SK-N-SH (cell line): ENCODE measurements around the gene EGFLAM. TPM values are rescaled to one million over a fixed set of nuclear protein-coding genes. Genes with fewer than 3 reads are reported as not detected.

Source experiments
- CTCF ChIA-PET: fragments of 300-600, 350-600 bp; formaldehyde crosslinking; extraction: SDS; loops from one replicate; lab custom pipeline; 2021; lab: Yijun Ruan, JAX
- POLR2A ChIA-PET: fragments of 350-600 bp; sonication (Branson Sonifier 250); formaldehyde crosslinking; extraction: SDS; loops from one replicate; lab custom pipeline; 2020; ENCODE audit warnings: antibody characterized with exemption, inconsistent platforms; lab: Yijun Ruan, JAX
- DNase-seq: peaks from one replicate; pipeline ENCODE4 v3.0.0; 2012
- H2AFZ ChIP-seq: fragments of 200-600 bp; sonication (generic); 2 replicates; pipeline ENCODE4 v1.8.1; 2016; ENCODE audit warnings: antibody characterized with exemption, mild to moderate bottlenecking, low read depth
- H3F3A ChIP-seq: fragments of 200-600 bp; sonication (generic); replicated peaks from 2 replicates; pipeline ENCODE3; 2016; ENCODE audit warnings: antibody characterized with exemption, mild to moderate bottlenecking; ENCODE audit not compliant: insufficient read depth
- H3K27ac ChIP-seq, 2 experiments: fragments of 200-500 bp in 1 of 2; fragments of 200-600 bp in 1 of 2; sonication (Bioruptor generic) in 1 of 2; sonication (generic), shearing (Covaris generic) in 1 of 2; 2 replicates each; pipeline versions ENCODE4 v1.5.1 to v1.6.1; 2014 to 2016; ENCODE audit warnings: low read depth in 2 of 2, inconsistent platforms in 1 of 2, low read length in 1 of 2, mild to moderate bottlenecking in 1 of 2, mixed read lengths in 1 of 2
- H3K27me3 ChIP-seq: fragments of 200-600 bp; sonication (generic), shearing (Covaris generic); 2 replicates; pipeline ENCODE4 v1.6.1; 2016; ENCODE audit warnings: mixed run types; ENCODE audit not compliant: insufficient read depth
- H3K36me3 ChIP-seq, 2 experiments: fragments of 200-500 bp in 1 of 2; fragments of 200-600 bp in 1 of 2; sonication (Bioruptor generic) in 1 of 2; sonication (generic) in 1 of 2; replicated peaks in 1 of 2; 2 replicates each; pipeline versions ENCODE3 to v1.5.1; 2014 to 2016; ENCODE audit warnings: low read length in 1 of 2, mild to moderate bottlenecking in 1 of 2; ENCODE audit not compliant: insufficient read depth in 2 of 2, control insufficient read depth in 1 of 2
- H3K4me1 ChIP-seq, 2 experiments: fragments of 200-500 bp in 1 of 2; fragments of 200-600 bp in 1 of 2; sonication (Bioruptor generic) in 1 of 2; sonication (generic), shearing (Covaris generic) in 1 of 2; 2 replicates each; pipeline versions ENCODE4 v1.5.1 to v1.6.1; 2014 to 2016; ENCODE audit warnings: low read depth in 1 of 2, low read length in 1 of 2, mixed run types in 1 of 2; ENCODE audit not compliant: insufficient read depth in 2 of 2, control insufficient read depth in 1 of 2
- H3K4me2 ChIP-seq: fragments of 200-600 bp; sonication (generic), shearing (Covaris generic); 2 replicates; pipeline ENCODE4 v1.6.1; 2017; ENCODE audit warnings: mixed run types
- H3K4me3 ChIP-seq, 2 experiments: fragments of 200-500 bp in 1 of 2; fragments of 200-600 bp in 1 of 2; sonication (Bioruptor generic) in 1 of 2; sonication (generic), shearing (Covaris generic) in 1 of 2; 2 replicates each; pipeline versions ENCODE4 v1.5.1 to v1.8.1; 2014 to 2016; ENCODE audit warnings: low read depth in 2 of 2, inconsistent platforms in 1 of 2, low read length in 1 of 2, mild to moderate bottlenecking in 1 of 2, mixed read lengths in 1 of 2, moderate library complexity in 1 of 2
- H3K79me2 ChIP-seq: fragments of 200-600 bp; sonication (generic); 2 replicates; pipeline ENCODE4 v1.8.1; 2017; ENCODE audit warnings: mild to moderate bottlenecking; ENCODE audit not compliant: insufficient read depth
- H3K9ac ChIP-seq: fragments of 200-600 bp; sonication (generic); 2 replicates; pipeline ENCODE4 v1.6.1; 2017; ENCODE audit warnings: mixed run types
- H3K9me2 ChIP-seq: fragments of 200-600 bp; sonication (generic); 2 replicates; pipeline ENCODE4 v1.6.1; 2017; ENCODE audit warnings: mixed run types
- H3K9me3 ChIP-seq: fragments of 200-600 bp; sonication (generic); 2 replicates; pipeline ENCODE4 v1.6.1; 2017; ENCODE audit warnings: mixed run types, mild to moderate bottlenecking, moderate library complexity
- H4K20me1 ChIP-seq: fragments of 200-600 bp; sonication (generic); 2 replicates; pipeline ENCODE4 v1.6.1; 2017; ENCODE audit warnings: mild to moderate bottlenecking, mixed run types; ENCODE audit not compliant: insufficient read depth
- ELF1 ChIP-seq: IDR thresholded peaks from 2 replicates; pipeline ENCODE4 v1.4.0; 2012
- EP300 ChIP-seq, 2 experiments: IDR thresholded peaks; 2 replicates each; pipeline versions ENCODE4 v1.4.0 to v1.6.1; 2012; ENCODE audit warnings: borderline replicate concordance in 1 of 2, low read depth in 1 of 2, low read length in 1 of 2
- EZH2phosphoT487 ChIP-seq: fragments of 200-600 bp; sonication (generic); IDR thresholded peaks from 2 replicates; pipeline ENCODE4 v1.6.1; 2017; ENCODE audit warnings: low read depth, mixed run types, mild to moderate bottlenecking, antibody characterized with exemption, moderate library complexity, borderline replicate concordance
- FOXJ3 ChIP-seq: sonication (generic); formaldehyde crosslinking; IDR thresholded peaks from 2 replicates; pipeline ENCODE4 v1.5.1; 2020; ENCODE audit warnings: mild to moderate bottlenecking, missing genetic modification reagents
- FOXM1 ChIP-seq: IDR thresholded peaks from 2 replicates; pipeline ENCODE4 v1.4.0; 2012; ENCODE audit warnings: low read depth, mild to moderate bottlenecking
- GABPA ChIP-seq: IDR thresholded peaks from 2 replicates; pipeline ENCODE4 v1.4.0; 2012; ENCODE audit warnings: low read depth, mild to moderate bottlenecking
- JUND ChIP-seq: IDR thresholded peaks from 2 replicates; pipeline ENCODE4 v1.4.0; 2012
- MEF2A ChIP-seq: IDR thresholded peaks from 2 replicates; pipeline ENCODE4 v1.4.0; 2012; ENCODE audit warnings: low read depth, borderline replicate concordance
- NRF1 ChIP-seq: IDR thresholded peaks from 2 replicates; pipeline ENCODE4 v1.6.1; 2012; ENCODE audit warnings: low read depth, mild to moderate bottlenecking, low read length
- POLR2AphosphoS5 ChIP-seq: IDR thresholded peaks from 2 replicates; pipeline ENCODE4 v1.6.1; 2012; ENCODE audit warnings: low read depth, low read length
- RAD21 ChIP-seq: IDR thresholded peaks from 2 replicates; pipeline ENCODE4 v1.6.1; 2012; ENCODE audit warnings: mild to moderate bottlenecking, low read length
- SMC3 ChIP-seq: IDR thresholded peaks from 2 replicates; pipeline ENCODE4 v1.6.1; 2012; ENCODE audit warnings: low read depth, low read length, improper control_type of control experiment
- TEAD4 ChIP-seq: IDR thresholded peaks from 2 replicates; pipeline ENCODE4 v1.4.0; 2012; ENCODE audit warnings: mild to moderate bottlenecking, borderline replicate concordance; ENCODE audit not compliant: insufficient read depth
- YY1 ChIP-seq: IDR thresholded peaks from 2 replicates; pipeline ENCODE4 v1.4.0; 2012; ENCODE audit warnings: low read depth, mild to moderate bottlenecking
- WGBS: methylation state at CpG from one replicate; pipeline ENCODE4 v1.1.6; 2017; ENCODE audit warnings: low lambda C conversion rate; 5-methylcytosine and 5-hydroxymethylcytosine counted together
- polyA plus RNA-seq, 3 experiments: library from polyadenylated mRNA; depleted of rRNA; stranded (reverse); fragments of >200 nt; gene quantifications; 2 replicates each; pipeline ENCODE4 v1.2.3, GENCODE V29; 2012
- TF ChIP-seq, protein P1 (sequence below): IDR thresholded peaks from 2 replicates; pipeline ENCODE4 v1.4.0; 2012; ENCODE audit warnings: low read depth, borderline replicate concordance
- TF ChIP-seq, protein P2 (sequence below): IDR thresholded peaks from 2 replicates; pipeline ENCODE4 v1.4.0; 2012; ENCODE audit warnings: low read depth, borderline replicate concordance
- TF ChIP-seq, protein P3 (sequence below): fragments of 150-350 bp; IDR thresholded peaks from 2 replicates; pipeline ENCODE4 v1.6.1; 2017; ENCODE audit warnings: antibody characterized with exemption, low read length, low read depth, borderline replicate concordance
- TF ChIP-seq, protein P4 (sequence below): IDR thresholded peaks from 2 replicates; pipeline ENCODE4 v1.6.1; 2012; ENCODE audit warnings: mild to moderate bottlenecking, low read depth, low read length, moderate library complexity
- TF ChIP-seq, protein P5 (sequence below): IDR thresholded peaks from 2 replicates; pipeline ENCODE4 v1.4.0; 2012; ENCODE audit warnings: low read depth
- TF ChIP-seq, protein P6 (sequence below): IDR thresholded peaks from 2 replicates; pipeline ENCODE4; 2012

EGFLAM gene
- polyA plus RNA-seq, 1 of the 3 experiments (the other 2 are of a cell fraction) = 0.05 TPM

DNA sequence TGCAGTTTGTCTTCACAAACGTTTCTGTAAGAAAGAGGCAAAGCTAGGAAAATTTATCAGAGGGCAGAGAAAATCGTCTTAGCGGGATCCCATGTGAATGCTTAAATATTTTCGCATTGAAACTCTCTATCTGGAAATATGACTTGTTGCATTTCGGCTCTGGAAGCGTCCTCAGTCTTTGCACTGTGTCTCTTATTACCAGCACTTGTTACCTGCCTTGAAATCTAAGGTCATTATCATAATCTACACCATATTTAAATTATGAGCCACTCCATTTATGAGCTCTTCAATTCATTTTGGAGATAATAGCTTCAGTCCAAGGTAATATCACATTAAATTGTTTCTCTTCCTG is 1.4 kb downstream of the EGFLAM start:
- no peaks in the 10 kb centered on the region for H3K9me2 ChIP-seq
- H2AFZ ChIP-seq = no peak overlapping the region
- H3F3A ChIP-seq = no peaks in the 10 kb centered on the region
- H3K9ac ChIP-seq = no peak overlapping the region
- POLR2A ChIA-PET = no interaction called here
- H3K79me2 ChIP-seq = no peaks in the 10 kb centered on the region
- CTCF ChIA-PET = interaction anchor here (0.6 to 2.7 kb wide), 9 partner anchors 10 to 550 kb away, joined by 3 to 13 read pairs (median 3); no protein-coding TSS in a partner anchor
- TF ChIP-seq YY1 (no peak), SMC3 (no peak), NRF1 (no peak), POLR2AphosphoS5 (no peak), MEF2A (no peak), EZH2phosphoT487 (no peak)
- TF ChIP-seq, protein P1, sequence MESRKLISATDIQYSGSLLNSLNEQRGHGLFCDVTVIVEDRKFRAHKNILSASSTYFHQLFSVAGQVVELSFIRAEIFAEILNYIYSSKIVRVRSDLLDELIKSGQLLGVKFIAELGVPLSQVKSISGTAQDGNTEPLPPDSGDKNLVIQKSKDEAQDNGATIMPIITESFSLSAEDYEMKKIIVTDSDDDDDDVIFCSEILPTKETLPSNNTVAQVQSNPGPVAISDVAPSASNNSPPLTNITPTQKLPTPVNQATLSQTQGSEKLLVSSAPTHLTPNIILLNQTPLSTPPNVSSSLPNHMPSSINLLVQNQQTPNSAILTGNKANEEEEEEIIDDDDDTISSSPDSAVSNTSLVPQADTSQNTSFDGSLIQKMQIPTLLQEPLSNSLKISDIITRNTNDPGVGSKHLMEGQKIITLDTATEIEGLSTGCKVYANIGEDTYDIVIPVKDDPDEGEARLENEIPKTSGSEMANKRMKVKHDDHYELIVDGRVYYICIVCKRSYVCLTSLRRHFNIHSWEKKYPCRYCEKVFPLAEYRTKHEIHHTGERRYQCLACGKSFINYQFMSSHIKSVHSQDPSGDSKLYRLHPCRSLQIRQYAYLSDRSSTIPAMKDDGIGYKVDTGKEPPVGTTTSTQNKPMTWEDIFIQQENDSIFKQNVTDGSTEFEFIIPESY = no peak
- TF ChIP-seq, protein P2, sequence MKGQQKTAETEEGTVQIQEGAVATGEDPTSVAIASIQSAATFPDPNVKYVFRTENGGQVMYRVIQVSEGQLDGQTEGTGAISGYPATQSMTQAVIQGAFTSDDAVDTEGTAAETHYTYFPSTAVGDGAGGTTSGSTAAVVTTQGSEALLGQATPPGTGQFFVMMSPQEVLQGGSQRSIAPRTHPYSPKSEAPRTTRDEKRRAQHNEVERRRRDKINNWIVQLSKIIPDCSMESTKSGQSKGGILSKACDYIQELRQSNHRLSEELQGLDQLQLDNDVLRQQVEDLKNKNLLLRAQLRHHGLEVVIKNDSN = no peak
- TF ChIP-seq, protein P3, sequence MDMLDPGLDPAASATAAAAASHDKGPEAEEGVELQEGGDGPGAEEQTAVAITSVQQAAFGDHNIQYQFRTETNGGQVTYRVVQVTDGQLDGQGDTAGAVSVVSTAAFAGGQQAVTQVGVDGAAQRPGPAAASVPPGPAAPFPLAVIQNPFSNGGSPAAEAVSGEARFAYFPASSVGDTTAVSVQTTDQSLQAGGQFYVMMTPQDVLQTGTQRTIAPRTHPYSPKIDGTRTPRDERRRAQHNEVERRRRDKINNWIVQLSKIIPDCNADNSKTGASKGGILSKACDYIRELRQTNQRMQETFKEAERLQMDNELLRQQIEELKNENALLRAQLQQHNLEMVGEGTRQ = no peak
- H3K27me3 ChIP-seq = peaks cover 57% of the 10 kb centered on the region
- no peaks in the 10 kb centered on the region for H3K36me3 ChIP-seq
- H4K20me1 ChIP-seq = no peaks in the 10 kb centered on the region
- DNase-seq = no peak
- H3K4me3 ChIP-seq = no peak overlapping the region
- peaks cover 0 to 7% of the 10 kb centered on the region in 2 experiments; a peak in 1 of 4 replicates for H3K4me1 ChIP-seq
- H3K4me2 ChIP-seq = no peak overlapping the region
- 63% methylated on average over 6 of the region's 6 CpGs for WGBS
- no peaks in the 10 kb centered on the region for H3K9me3 ChIP-seq
- H3K27ac ChIP-seq = no peak overlapping the region

DNA sequence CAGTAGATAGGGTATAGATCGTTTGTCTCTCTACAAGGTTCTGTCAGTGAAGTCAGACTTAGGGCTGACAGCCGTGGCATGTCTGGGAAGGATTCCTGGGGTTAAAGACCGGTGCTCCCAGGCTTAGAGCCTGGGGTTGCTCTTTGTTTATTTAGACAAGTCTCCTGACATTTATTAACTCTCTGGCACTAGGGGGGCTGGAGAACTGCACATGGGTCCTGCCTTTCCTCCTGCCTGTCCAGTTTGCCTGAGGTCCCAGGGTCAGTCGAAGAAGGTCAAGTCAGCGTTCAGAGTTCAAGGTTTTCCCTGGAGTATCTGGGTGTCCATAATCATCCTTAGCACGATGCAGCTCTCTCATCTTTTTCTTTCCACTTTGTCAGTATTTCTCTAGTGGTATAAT is 5.6 kb downstream of the EGFLAM start:
- Histone ChIP-seq H3K4me1 (peaks cover 0 to 9% of the 10 kb centered on the region in 2 experiments; a peak in 2 of 4 replicates), H3F3A (no peaks in the 10 kb centered on the region), H2AFZ (no peak overlapping the region), H3K36me3 (no peaks in the 10 kb centered on the region), H3K79me2 (no peaks in the 10 kb centered on the region), H3K9ac (no peak overlapping the region), H3K4me3 (no peak overlapping the region), H4K20me1 (no peaks in the 10 kb centered on the region), H3K27ac (no peak overlapping the region), H3K9me2 (no peaks in the 10 kb centered on the region), H3K4me2 (no peak overlapping the region), H3K9me3 (no peaks in the 10 kb centered on the region), H3K27me3 (peaks cover 28% of the 10 kb centered on the region; the same call in 1 of the 2 replicates)
- 24% methylated on average over 6 of the region's 6 CpGs for WGBS
- ChIA-PET CTCF (interaction anchor here (1.1 to 4.2 kb wide), 13 partner anchors 7 to 546 kb away, joined by 3 to 37 read pairs (median 14); no protein-coding TSS in a partner anchor), POLR2A (no interaction called here)
- DNase-seq = no peak
- TF ChIP-seq, protein P4, sequence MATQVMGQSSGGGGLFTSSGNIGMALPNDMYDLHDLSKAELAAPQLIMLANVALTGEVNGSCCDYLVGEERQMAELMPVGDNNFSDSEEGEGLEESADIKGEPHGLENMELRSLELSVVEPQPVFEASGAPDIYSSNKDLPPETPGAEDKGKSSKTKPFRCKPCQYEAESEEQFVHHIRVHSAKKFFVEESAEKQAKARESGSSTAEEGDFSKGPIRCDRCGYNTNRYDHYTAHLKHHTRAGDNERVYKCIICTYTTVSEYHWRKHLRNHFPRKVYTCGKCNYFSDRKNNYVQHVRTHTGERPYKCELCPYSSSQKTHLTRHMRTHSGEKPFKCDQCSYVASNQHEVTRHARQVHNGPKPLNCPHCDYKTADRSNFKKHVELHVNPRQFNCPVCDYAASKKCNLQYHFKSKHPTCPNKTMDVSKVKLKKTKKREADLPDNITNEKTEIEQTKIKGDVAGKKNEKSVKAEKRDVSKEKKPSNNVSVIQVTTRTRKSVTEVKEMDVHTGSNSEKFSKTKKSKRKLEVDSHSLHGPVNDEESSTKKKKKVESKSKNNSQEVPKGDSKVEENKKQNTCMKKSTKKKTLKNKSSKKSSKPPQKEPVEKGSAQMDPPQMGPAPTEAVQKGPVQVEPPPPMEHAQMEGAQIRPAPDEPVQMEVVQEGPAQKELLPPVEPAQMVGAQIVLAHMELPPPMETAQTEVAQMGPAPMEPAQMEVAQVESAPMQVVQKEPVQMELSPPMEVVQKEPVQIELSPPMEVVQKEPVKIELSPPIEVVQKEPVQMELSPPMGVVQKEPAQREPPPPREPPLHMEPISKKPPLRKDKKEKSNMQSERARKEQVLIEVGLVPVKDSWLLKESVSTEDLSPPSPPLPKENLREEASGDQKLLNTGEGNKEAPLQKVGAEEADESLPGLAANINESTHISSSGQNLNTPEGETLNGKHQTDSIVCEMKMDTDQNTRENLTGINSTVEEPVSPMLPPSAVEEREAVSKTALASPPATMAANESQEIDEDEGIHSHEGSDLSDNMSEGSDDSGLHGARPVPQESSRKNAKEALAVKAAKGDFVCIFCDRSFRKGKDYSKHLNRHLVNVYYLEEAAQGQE = no peak
- TF ChIP-seq, protein P5, sequence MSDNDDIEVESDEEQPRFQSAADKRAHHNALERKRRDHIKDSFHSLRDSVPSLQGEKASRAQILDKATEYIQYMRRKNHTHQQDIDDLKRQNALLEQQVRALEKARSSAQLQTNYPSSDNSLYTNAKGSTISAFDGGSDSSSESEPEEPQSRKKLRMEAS = no peak
- TF ChIP-seq YY1 (no peak), EP300 (IDR thresholded peaks at IDR 0.05; ENCODE audit: borderline replicate concordance in 1 of 2, low read depth in 1 of 2, low read length in 1 of 2) (no peak), FOXJ3 (CRISPR knock-in tag) (no peak), JUND (no peak), TEAD4 (no peak), RAD21 (no peak), EZH2phosphoT487 (no peak), GABPA (no peak), FOXM1 (no peak), MEF2A (no peak), ELF1 (no peak)
- TF ChIP-seq, protein P6, sequence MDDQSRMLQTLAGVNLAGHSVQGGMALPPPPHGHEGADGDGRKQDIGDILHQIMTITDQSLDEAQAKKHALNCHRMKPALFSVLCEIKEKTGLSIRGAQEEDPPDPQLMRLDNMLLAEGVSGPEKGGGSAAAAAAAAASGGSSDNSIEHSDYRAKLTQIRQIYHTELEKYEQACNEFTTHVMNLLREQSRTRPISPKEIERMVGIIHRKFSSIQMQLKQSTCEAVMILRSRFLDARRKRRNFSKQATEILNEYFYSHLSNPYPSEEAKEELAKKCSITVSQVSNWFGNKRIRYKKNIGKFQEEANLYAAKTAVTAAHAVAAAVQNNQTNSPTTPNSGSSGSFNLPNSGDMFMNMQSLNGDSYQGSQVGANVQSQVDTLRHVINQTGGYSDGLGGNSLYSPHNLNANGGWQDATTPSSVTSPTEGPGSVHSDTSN = no peak
